Stimulated activated CD8-positive, alpha-beta memory T cell treated with anti-CD3 and anti-CD28 coated beads, Interleukin-12 subunit alpha, Interleukin-12 subunit beta, amount 100 ng/mL, for 4 hours (primary cell): Measurements from ENCODE around the gene RBP2.
"Not testable (repeated sequence)": the region's sequence is repeated elsewhere in the genome, so short reads cannot be mapped to it uniquely, and the experiment has no call there.

Source experiments
- DNase-seq: peaks from one replicate; pipeline ENCODE4 v3.0.0-alpha.2; 2020; ENCODE audit warnings: low read depth

The RBP2 gene

GRCh38 chr3:139443186-139443585 is 33.1 kb downstream of the RBP2 start:
- DNase-seq = no peak

GRCh38 chr3:139441656-139442055 is 34.7 kb downstream of the RBP2 start:
- DNase-seq = no peak

GRCh38 chr3:139440639-139441556 is 35.4 kb downstream of the RBP2 start:
- no peak for DNase-seq

GRCh38 chr3:139439278-139439677 is 37.0 kb downstream of the RBP2 start:
- DNase-seq = no peak

GRCh38 chr3:139434764-139435307 is 41.5 kb downstream of the RBP2 start:
- no peak for DNase-seq

GRCh38 chr3:139434228-139434627 is 42.1 kb downstream of the RBP2 start:
- no peak for DNase-seq

GRCh38 chr3:139433089-139433488 is 43.2 kb downstream of the RBP2 start:
- no peak for DNase-seq

- DNase-seq = no peak
Observed at GRCh38 chr3:139430493-139430892, 45.8 kb downstream of the RBP2 start.

GRCh38 chr3:139427283-139428060 is 48.8 kb downstream of the RBP2 start:
- DNase-seq = no peak

GRCh38 chr3:139425745-139426400 is 50.4 kb downstream of the RBP2 start:
- no peak for DNase-seq

- DNase-seq = no peak
Observed at GRCh38 chr3:139423232-139423631, 53.1 kb downstream of the RBP2 start.

- DNase-seq = no peak
Observed at GRCh38 chr3:139421460-139421859, 54.9 kb downstream of the RBP2 start.

GRCh38 chr3:139421040-139421439 is 55.3 kb downstream of the RBP2 start:
- no peak for DNase-seq

- DNase-seq = no peak
Observed at GRCh38 chr3:139418144-139418543, 58.2 kb downstream of the RBP2 start.

GRCh38 chr3:139416275-139416674 is 60.0 kb downstream of the RBP2 start:
- DNase-seq = no peak

- no peak for DNase-seq
Observed at GRCh38 chr3:139414608-139415224, 61.6 kb downstream of the RBP2 start.

GRCh38 chr3:139412891-139413290 is 63.4 kb downstream of the RBP2 start:
- DNase-seq = not testable (repeated sequence)
